ENCODE results near the gene CHIC2.

GRCh38 chr4:54090404-54090803 lies 26.0 kb upstream of the CHIC2 start:
- TF ChIP-seq CTCF (IDR thresholded peaks at IDR 0.05; ENCODE audit: insufficient read depth, low read length), result no peak
- TF ChIP-seq GABPA (IDR thresholded peaks at IDR 0.05; ENCODE audit: low read depth), result no peak
- TF ChIP-seq POLR2AphosphoS5 (IDR thresholded peaks at IDR 0.05; ENCODE audit: low read depth), result no peak
- TF ChIP-seq SPI1 (IDR thresholded peaks at IDR 0.05; ENCODE audit: borderline replicate concordance, low read depth), result no peak
